Astrocyte (in vitro differentiated cells and primary cell): ENCODE results near the gene SUGCT. TPM values are rescaled to one million over a fixed set of nuclear protein-coding genes. Genes with fewer than 3 reads are reported as not detected.

Experiments used
- DNase-seq: peaks from one replicate; pipeline ENCODE4 v3.0.0-alpha.2; 2010; ENCODE audit warnings: low read depth
- FAIRE-seq: peaks from 2 replicates; lab custom pipeline; 2011; peaks lifted over from hg19 to GRCh38; lab: Jason Lieb, UNC
- H2AFZ ChIP-seq: 2 replicates; pipeline ENCODE4 v1.6.0; 2012; ENCODE audit warnings: low read depth, low read length, inconsistent platforms
- H3K27ac ChIP-seq: 2 replicates; pipeline ENCODE4 v1.5.1; 2011; ENCODE audit warnings: low read depth, low read length, inconsistent platforms
- H3K27me3 ChIP-seq: 2 replicates; pipeline ENCODE4 v1.6.0; 2011; ENCODE audit warnings: low read length, inconsistent platforms; ENCODE audit not compliant: insufficient read depth
- H3K36me3 ChIP-seq: 2 replicates; pipeline ENCODE4 v1.5.1; 2011; ENCODE audit warnings: low read length, inconsistent platforms; ENCODE audit not compliant: insufficient read depth
- H3K4me1 ChIP-seq: 2 replicates; pipeline ENCODE4 v1.5.1; 2011; ENCODE audit warnings: low read length, inconsistent platforms; ENCODE audit not compliant: insufficient read depth
- H3K4me2 ChIP-seq: 2 replicates; pipeline ENCODE4 v1.6.0; 2012; ENCODE audit warnings: low read length, inconsistent platforms
- H3K4me3 ChIP-seq: 2 replicates; pipeline ENCODE4 v1.5.1; 2011; ENCODE audit warnings: low read depth, mild to moderate bottlenecking, low read length, inconsistent platforms; ENCODE audit not compliant: insufficient read depth
- H3K79me2 ChIP-seq: 2 replicates; pipeline ENCODE4 v1.6.0; 2012; ENCODE audit warnings: mild to moderate bottlenecking, low read length, inconsistent platforms; ENCODE audit not compliant: insufficient read depth
- H3K9ac ChIP-seq: 2 replicates; pipeline ENCODE4 v1.6.0; 2012; ENCODE audit warnings: mild to moderate bottlenecking, low read length, inconsistent platforms
- H3K9me3 ChIP-seq: 2 replicates; pipeline ENCODE4 v1.5.1; 2012; ENCODE audit warnings: low read depth, mild to moderate bottlenecking, low read length, inconsistent platforms; ENCODE audit not compliant: insufficient read depth
- H4K20me1 ChIP-seq: 2 replicates; pipeline ENCODE4 v1.6.0; 2012; ENCODE audit warnings: low read length, inconsistent platforms; ENCODE audit not compliant: insufficient read depth
- H3K27ac Mint-ChIP-seq: one replicate; pipeline ENCODE4 v1.8.0; 2021; ENCODE audit warnings: mild to moderate bottlenecking, mixed read lengths; ENCODE audit not compliant: unreplicated experiment
- H3K27me3 Mint-ChIP-seq: one replicate; pipeline ENCODE4 v1.8.0; 2021; ENCODE audit warnings: low read depth, mixed read lengths; ENCODE audit not compliant: unreplicated experiment
- H3K36me3 Mint-ChIP-seq: one replicate; pipeline ENCODE4 v1.8.0; 2021; ENCODE audit warnings: low read depth, mixed read lengths; ENCODE audit not compliant: unreplicated experiment
- H3K4me1 Mint-ChIP-seq: one replicate; pipeline ENCODE4 v1.8.0; 2021; ENCODE audit warnings: low read depth, mixed read lengths; ENCODE audit not compliant: unreplicated experiment
- H3K4me3 Mint-ChIP-seq: one replicate; pipeline ENCODE4 v1.8.0; 2021; ENCODE audit warnings: mild to moderate bottlenecking, moderate library complexity, mixed read lengths; ENCODE audit not compliant: unreplicated experiment
- H3K9me3 Mint-ChIP-seq: one replicate; pipeline ENCODE4 v1.8.0; 2021; ENCODE audit warnings: mild to moderate bottlenecking, mixed read lengths; ENCODE audit not compliant: unreplicated experiment
- CTCF ChIP-seq: IDR thresholded peaks from 2 replicates; pipeline ENCODE4 v1.5.1; 2011; ENCODE audit warnings: low read depth, mild to moderate bottlenecking, inconsistent platforms, low read length, moderate library complexity; ENCODE audit not compliant: insufficient read depth
- EZH2 ChIP-seq: IDR thresholded peaks from 2 replicates; pipeline ENCODE4 v1.6.1; 2012; ENCODE audit warnings: mild to moderate bottlenecking, low read length, inconsistent platforms; ENCODE audit not compliant: insufficient read depth
- total RNA-seq: library from RNA; stranded (reverse); gene quantifications from 2 replicates; pipeline ENCODE4 v1.2.1, GENCODE V29; 2021

SUGCT gene
- total RNA-seq, 1 donor from 2014 or later = 15.5 TPM

- H3K9me3 Mint-ChIP-seq = peaks cover 2% of the 10 kb centered on the region
- DNase-seq (no peak), FAIRE-seq (no peak)
- Histone ChIP-seq H3K79me2 (no peaks in the 10 kb centered on the region), H3K36me3 (no peaks in the 10 kb centered on the region), H3K27ac (no peak overlapping the region), H3K4me3 (no peak overlapping the region), H4K20me1 (no peaks in the 10 kb centered on the region), H3K9ac (no peak overlapping the region), H3K9me3 (no peaks in the 10 kb centered on the region), H3K4me2 (no peak overlapping the region), H3K4me1 (no peaks in the 10 kb centered on the region), H3K27me3 (no peaks in the 10 kb centered on the region), H2AFZ (no peak overlapping the region)
- H3K4me3 Mint-ChIP-seq = no peak overlapping the region
- no peak overlapping the region for H3K27ac Mint-ChIP-seq
- H3K36me3 Mint-ChIP-seq = peaks cover 1% of the 10 kb centered on the region
- no peak for TF ChIP-seq EZH2
- TF ChIP-seq CTCF = no peak
- no peaks in the 10 kb centered on the region for H3K27me3 Mint-ChIP-seq
- peaks cover 11% of the 10 kb centered on the region for H3K4me1 Mint-ChIP-seq
Measured at GRCh38 chr7:40655426-40655825, 520.6 kb downstream of the SUGCT start.

GRCh38 chr7:40656349-40656748, 521.5 kb downstream of the SUGCT start:
- Mint-ChIP-seq H3K9me3 (no peaks in the 10 kb centered on the region), H3K4me3 (no peak overlapping the region), H3K4me1 (peaks cover 11% of the 10 kb centered on the region), H3K27me3 (no peaks in the 10 kb centered on the region), H3K36me3 (peaks cover 1% of the 10 kb centered on the region), H3K27ac (no peak overlapping the region)
- no peaks in the 10 kb centered on the region for H4K20me1 ChIP-seq
- FAIRE-seq = no peak
- no peak overlapping the region for H2AFZ ChIP-seq
- no peak overlapping the region for H3K4me3 ChIP-seq
- H3K4me2 ChIP-seq = no peak overlapping the region
- no peaks in the 10 kb centered on the region for H3K27me3 ChIP-seq
- TF ChIP-seq CTCF = no peak
- TF ChIP-seq EZH2 = no peak
- H3K4me1 ChIP-seq = no peaks in the 10 kb centered on the region
- H3K9me3 ChIP-seq = no peaks in the 10 kb centered on the region
- H3K79me2 ChIP-seq = no peaks in the 10 kb centered on the region
- DNase-seq = no peak
- H3K36me3 ChIP-seq = no peaks in the 10 kb centered on the region
- H3K27ac ChIP-seq = no peak overlapping the region
- H3K9ac ChIP-seq = no peak overlapping the region

- TF ChIP-seq CTCF = no peak
- no peak for TF ChIP-seq EZH2
- no peaks in the 10 kb centered on the region for H3K4me1 ChIP-seq
- no peaks in the 10 kb centered on the region for H4K20me1 ChIP-seq
- no peaks in the 10 kb centered on the region for H3K36me3 ChIP-seq
- H3K27ac ChIP-seq = no peak overlapping the region
- Mint-ChIP-seq H3K27ac (peak overlapping the region; percentile 16), H3K4me3 (no peak overlapping the region), H3K4me1 (peaks cover 22% of the 10 kb centered on the region), H3K36me3 (no peaks in the 10 kb centered on the region), H3K27me3 (no peaks in the 10 kb centered on the region), H3K9me3 (peaks cover 3% of the 10 kb centered on the region)
- no peak overlapping the region for H3K9ac ChIP-seq
- no peaks in the 10 kb centered on the region for H3K79me2 ChIP-seq
- no peak for FAIRE-seq
- no peaks in the 10 kb centered on the region for H3K27me3 ChIP-seq
- no peak overlapping the region for H2AFZ ChIP-seq
- DNase-seq = peak; percentile 33
- H3K4me2 ChIP-seq = no peak overlapping the region
- H3K9me3 ChIP-seq = no peaks in the 10 kb centered on the region
- H3K4me3 ChIP-seq = no peak overlapping the region
Measured at GRCh38 chr7:40658729-40659128, 523.9 kb downstream of the SUGCT start.
